CD4-positive, alpha-beta T cell (primary cell): ENCODE results near the gene SNU13. TPM values are rescaled to one million over a fixed set of nuclear protein-coding genes. Genes with fewer than 3 reads are reported as not detected.

Experiments
- ATAC-seq: fragments of 200-7000 bp; cut with Tn5 transposase; one replicate; pipeline ENCODE4 v1.10.0; 2022; ENCODE audit warnings: mild to moderate bottlenecking; ENCODE audit not compliant: poor library complexity
- CTCF ChIA-PET: fragments of 350-600 bp; sonication (Branson Sonifier 250); formaldehyde crosslinking; loops from one replicate; lab custom pipeline; 2021; ENCODE audit warnings: antibody characterized with exemption, inconsistent platforms; lab: Charles Lee
- POLR2A ChIA-PET: fragments of 350-600 bp; sonication (Branson Sonifier 250); formaldehyde crosslinking; loops from one replicate; lab custom pipeline; 2021; ENCODE audit warnings: antibody characterized with exemption, inconsistent platforms; lab: Charles Lee
- DNase-seq, 14 experiments: peaks; one replicate each; pipeline ENCODE4 v3.0.0-alpha.2; 2013 to 2020; ENCODE audit warnings: mixed read lengths in 2 of 14
- H3K27ac ChIP-seq, 2 donors: one replicate each; pipeline versions ENCODE4 v1.5.1 to v1.7.0; 2013; ENCODE audit warnings: low read length in 2 of 2, low read depth in 1 of 2, mild to moderate bottlenecking in 1 of 2
- H3K27me3 ChIP-seq, 2 experiments: 1 replicate in 1 of 2; 2 replicates in 1 of 2; pipeline versions ENCODE4 v1.6.1 to v1.7.0; 2013; ENCODE audit warnings: low read length in 2 of 2, control low read depth in 1 of 2, mild to moderate bottlenecking in 1 of 2, moderate library complexity in 1 of 2; ENCODE audit not compliant: insufficient read depth in 2 of 2, control insufficient read depth in 1 of 2
- H3K36me3 ChIP-seq: one replicate; pipeline ENCODE4 v1.6.1; 2013; ENCODE audit warnings: low read length, control low read depth; ENCODE audit not compliant: insufficient read depth
- H3K4me1 ChIP-seq: one replicate; pipeline ENCODE4 v1.6.1; 2013; ENCODE audit warnings: low read length, control low read depth; ENCODE audit not compliant: insufficient read depth
- H3K4me3 ChIP-seq: one replicate; pipeline ENCODE4 v1.5.1; 2013; ENCODE audit warnings: mild to moderate bottlenecking, low read length, moderate library complexity
- H3K9me3 ChIP-seq, 2 experiments: 1 replicate in 1 of 2; 2 replicates in 1 of 2; pipeline versions ENCODE4 v1.6.1 to v1.7.0; 2013; ENCODE audit warnings: low read length in 2 of 2, mild to moderate bottlenecking in 2 of 2, control low read depth in 1 of 2, moderate library complexity in 1 of 2; ENCODE audit not compliant: control insufficient read depth in 1 of 2, insufficient read depth in 1 of 2
- H3K27ac Mint-ChIP-seq: one replicate; pipeline ENCODE4 v1.8.0; 2020; ENCODE audit warnings: mixed read lengths
- H3K27me3 Mint-ChIP-seq: one replicate; pipeline ENCODE4 v1.8.0; 2021; ENCODE audit warnings: mixed read lengths
- H3K36me3 Mint-ChIP-seq: one replicate; pipeline ENCODE4 v1.8.0; 2021; ENCODE audit warnings: low read depth, mixed read lengths
- H3K4me1 Mint-ChIP-seq: one replicate; pipeline ENCODE4 v1.8.0; 2021; ENCODE audit warnings: low read depth, mixed read lengths
- H3K4me3 Mint-ChIP-seq: one replicate; pipeline ENCODE4 v1.8.0; 2020; ENCODE audit warnings: mild to moderate bottlenecking, mixed read lengths
- H3K9me3 Mint-ChIP-seq: one replicate; pipeline ENCODE4 v1.8.0; 2020; ENCODE audit warnings: mixed read lengths
- intact Hi-C, 2 experiments: fragments of 100-400 bp; cut with DNase I in 1 of 2; cut with micrococcal nuclease in 1 of 2; formaldehyde crosslinking; loops; one replicate each; pipeline versions ENCODE4 v1.15.1 to v1.9.0; 2023 to 2025; cut with DNase I, micrococcal nuclease
- total RNA-seq, 174 experiments: library from RNA in 2 of 174; stranded (reverse) in 2 of 174; gene quantifications; one replicate each; pipeline ENCODE4 v1.2.3 and lab custom pipeline; 2021 to 2026
- TF ChIP-seq, protein P1 (sequence below): fragments of 200-600 bp; IDR thresholded peaks from one replicate; pipeline ENCODE4 v1.8.0; 2022; ENCODE audit warnings: antibody characterized with exemption, mild to moderate bottlenecking

Gene SNU13
- total RNA-seq, 2 experiments from 2014 or later = 134 to 140 TPM

DNA sequence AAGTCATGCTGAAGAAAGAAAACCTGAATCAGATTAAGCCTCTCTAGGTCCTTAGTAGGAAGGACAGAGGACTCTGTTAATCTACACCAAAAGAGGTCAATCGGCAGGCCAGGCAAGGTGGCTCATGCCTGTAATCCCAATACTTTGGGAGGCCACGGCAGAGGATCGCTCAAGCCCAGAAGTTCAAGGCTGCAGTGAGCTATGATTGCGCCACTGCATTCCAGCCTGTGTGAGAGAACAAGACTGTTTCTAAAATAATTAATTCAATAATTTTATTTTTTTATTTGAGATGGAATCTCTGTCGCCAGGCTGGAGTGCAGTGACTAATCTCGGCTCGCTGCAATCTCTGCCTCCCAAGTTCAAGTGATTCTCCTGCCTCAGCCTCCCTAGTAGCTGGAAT, 63.1 kb downstream of the SNU13 start:
- H3K9me3 Mint-ChIP-seq = no peaks in the 10 kb centered on the region
- H3K27me3 ChIP-seq = no peaks in the 10 kb centered on the region
- H3K4me1 ChIP-seq = peaks cover 37% of the 10 kb centered on the region
- H3K4me3 Mint-ChIP-seq = no peak overlapping the region
- H3K9me3 ChIP-seq = no peaks in the 10 kb centered on the region
- no peak for ATAC-seq
- no peak for DNase-seq
- TF ChIP-seq, protein P1, sequence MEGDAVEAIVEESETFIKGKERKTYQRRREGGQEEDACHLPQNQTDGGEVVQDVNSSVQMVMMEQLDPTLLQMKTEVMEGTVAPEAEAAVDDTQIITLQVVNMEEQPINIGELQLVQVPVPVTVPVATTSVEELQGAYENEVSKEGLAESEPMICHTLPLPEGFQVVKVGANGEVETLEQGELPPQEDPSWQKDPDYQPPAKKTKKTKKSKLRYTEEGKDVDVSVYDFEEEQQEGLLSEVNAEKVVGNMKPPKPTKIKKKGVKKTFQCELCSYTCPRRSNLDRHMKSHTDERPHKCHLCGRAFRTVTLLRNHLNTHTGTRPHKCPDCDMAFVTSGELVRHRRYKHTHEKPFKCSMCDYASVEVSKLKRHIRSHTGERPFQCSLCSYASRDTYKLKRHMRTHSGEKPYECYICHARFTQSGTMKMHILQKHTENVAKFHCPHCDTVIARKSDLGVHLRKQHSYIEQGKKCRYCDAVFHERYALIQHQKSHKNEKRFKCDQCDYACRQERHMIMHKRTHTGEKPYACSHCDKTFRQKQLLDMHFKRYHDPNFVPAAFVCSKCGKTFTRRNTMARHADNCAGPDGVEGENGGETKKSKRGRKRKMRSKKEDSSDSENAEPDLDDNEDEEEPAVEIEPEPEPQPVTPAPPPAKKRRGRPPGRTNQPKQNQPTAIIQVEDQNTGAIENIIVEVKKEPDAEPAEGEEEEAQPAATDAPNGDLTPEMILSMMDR = no peak
- intact Hi-C loops = loop anchor here in 1 of 2 experiments (10.0 kb wide), 2 partner anchors 431 to 771 kb away; partner anchors contain the start of genes ST13 and XPNPEP3
- H3K4me1 Mint-ChIP-seq = peaks cover 32% of the 10 kb centered on the region
- H3K36me3 Mint-ChIP-seq = peaks cover 74% of the 10 kb centered on the region
- POLR2A ChIA-PET = no interaction called here
- CTCF ChIA-PET = no interaction called here
- no peak overlapping the region for H3K27ac ChIP-seq
- no peaks in the 10 kb centered on the region for H3K27me3 Mint-ChIP-seq
- peaks cover 61% of the 10 kb centered on the region for H3K36me3 ChIP-seq
- H3K27ac Mint-ChIP-seq = no peak overlapping the region
- no peak overlapping the region for H3K4me3 ChIP-seq

Other genes starting within 250 kb of the SNU13 start
- 10 to 100 TPM; 21.0 to 26.7 TPM for gene TOB2, start 242.1 kb downstream of the SNU13 start, total RNA-seq
- 10 to 100 TPM; 41.3 to 44.2 TPM for gene PHF5A, start 220.2 kb downstream of the SNU13 start, total RNA-seq
- gene ACO2, start 219.8 kb downstream of the SNU13 start, total RNA-seq = 10 to 100 TPM; 69.5 to 71.9 TPM
- gene POLR3H, start 144.4 kb downstream of the SNU13 start, total RNA-seq = 10 to 100 TPM; 13.4 to 17.3 TPM
- gene CSDC2, start 127.9 kb downstream of the SNU13 start, total RNA-seq = not detected
- 10 to 100 TPM; 24.8 to 25.5 TPM for gene PMM1, start 99.0 kb downstream of the SNU13 start, total RNA-seq
- 10 to 100 TPM; 12.7 to 13.0 TPM for gene DESI1, start 67.8 kb downstream of the SNU13 start, total RNA-seq
- 100 to 1,000 TPM; 162 TPM for gene XRCC6, start 67.6 kb downstream of the SNU13 start, total RNA-seq
- gene MEI1, start 10.6 kb upstream of the SNU13 start, total RNA-seq = 10 to 100 TPM; 64.4 to 81.0 TPM
- 10 to 100 TPM; 14.1 to 16.2 TPM for gene CCDC134, start 111.8 kb upstream of the SNU13 start, total RNA-seq
- gene SREBF2, start 144.2 kb upstream of the SNU13 start, total RNA-seq = 10 to 100 TPM; 67.2 to 69.9 TPM
- gene SHISA8, start 226.2 kb upstream of the SNU13 start, total RNA-seq = under 1 TPM; 0.56 to 0.60 TPM
- gene TNFRSF13C, start 237.9 kb upstream of the SNU13 start, total RNA-seq = 10 to 100 TPM; 12.2 to 12.9 TPM